Fibroblast of gingiva (primary cell): ENCODE measurements around the gene GRM7.

Source experiments
- DNase-seq: peaks from one replicate; pipeline ENCODE4 v3.0.0-alpha.2; 2011; ENCODE audit warnings: low read depth

GRM7 gene

GRCh38 chr3:6971933-6972332, 111.0 kb downstream of the GRM7 start:
- no peak for DNase-seq

DNA sequence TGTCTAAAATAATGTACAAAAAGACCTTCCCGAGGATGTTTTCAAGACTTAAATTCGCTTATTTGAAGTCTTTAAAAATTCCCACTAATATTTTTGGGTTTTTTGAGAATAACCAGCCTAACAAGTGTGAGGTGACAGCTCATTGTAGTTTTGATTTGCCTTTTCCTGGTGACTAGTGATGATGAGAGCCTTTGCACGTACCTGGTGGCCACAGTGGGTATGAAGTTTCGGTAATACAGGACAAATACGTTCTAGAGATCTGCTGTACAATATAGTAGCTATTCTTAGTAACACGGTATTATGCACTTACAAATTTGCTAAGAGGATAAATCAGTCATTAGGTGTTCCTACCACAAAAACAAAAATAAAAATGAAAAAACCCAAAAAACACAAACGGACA, 124.9 kb downstream of the GRM7 start:
- DNase-seq: no peak

DNA sequence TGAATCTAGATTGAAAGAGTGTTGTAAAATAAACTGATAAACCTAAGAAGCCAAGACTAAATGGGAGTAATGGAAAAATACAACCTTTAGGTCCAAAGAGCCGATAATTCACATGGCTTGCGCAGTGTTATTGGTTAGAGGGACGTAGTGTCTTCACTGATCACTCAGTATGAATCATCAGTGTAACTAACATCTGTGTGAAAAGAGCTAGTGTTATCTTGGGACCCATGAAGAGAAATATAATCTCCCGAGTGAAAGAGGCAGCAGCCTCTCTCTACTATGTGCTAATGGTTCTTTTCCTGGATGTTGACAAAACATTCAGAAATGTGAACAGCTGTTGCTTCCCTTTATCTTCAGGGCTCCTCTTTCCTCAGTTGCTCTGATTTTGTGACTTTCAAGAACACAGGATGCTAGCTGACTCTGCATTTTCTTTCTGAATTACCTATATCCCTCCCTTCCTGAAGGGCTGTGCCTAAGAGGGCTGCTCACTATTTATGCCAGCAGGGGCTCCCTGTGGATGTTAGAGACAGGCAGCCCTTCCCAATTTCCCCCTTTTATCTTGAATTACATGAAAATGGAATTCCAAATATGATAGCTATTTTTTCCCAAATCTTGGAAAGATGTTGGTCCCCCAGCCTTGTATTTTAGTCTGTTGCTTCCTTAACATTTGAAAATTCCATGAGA, 128.8 kb downstream of the GRM7 start:
- DNase-seq: no peak

GRCh38 chr3:6994081-6994668, 133.3 kb downstream of the GRM7 start:
- DNase-seq: no peak

GRCh38 chr3:7000501-7000900, 139.6 kb downstream of the GRM7 start:
- DNase-seq: no peak

DNA sequence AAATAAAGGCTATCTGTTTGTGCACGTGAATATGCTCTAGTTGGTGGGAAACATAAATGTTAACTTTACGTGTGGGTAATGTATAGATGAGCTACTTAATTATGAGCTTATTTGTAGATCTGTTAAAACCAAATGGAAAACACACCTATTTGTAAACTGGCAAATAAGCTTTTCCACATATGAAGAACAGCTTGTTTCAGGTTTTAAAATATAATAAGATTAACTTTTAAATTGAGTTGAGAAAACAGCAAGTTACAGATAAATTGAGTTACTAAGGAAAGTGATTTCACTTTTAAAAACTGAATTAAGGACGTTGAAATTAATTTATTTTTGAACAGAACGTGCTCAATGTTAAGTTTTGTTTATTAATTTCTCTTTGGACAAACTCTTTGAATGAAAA, 140.5 kb downstream of the GRM7 start:
- DNase-seq: no peak

GRCh38 chr3:7015683-7016440, 154.9 kb downstream of the GRM7 start:
- no peak for DNase-seq

DNA sequence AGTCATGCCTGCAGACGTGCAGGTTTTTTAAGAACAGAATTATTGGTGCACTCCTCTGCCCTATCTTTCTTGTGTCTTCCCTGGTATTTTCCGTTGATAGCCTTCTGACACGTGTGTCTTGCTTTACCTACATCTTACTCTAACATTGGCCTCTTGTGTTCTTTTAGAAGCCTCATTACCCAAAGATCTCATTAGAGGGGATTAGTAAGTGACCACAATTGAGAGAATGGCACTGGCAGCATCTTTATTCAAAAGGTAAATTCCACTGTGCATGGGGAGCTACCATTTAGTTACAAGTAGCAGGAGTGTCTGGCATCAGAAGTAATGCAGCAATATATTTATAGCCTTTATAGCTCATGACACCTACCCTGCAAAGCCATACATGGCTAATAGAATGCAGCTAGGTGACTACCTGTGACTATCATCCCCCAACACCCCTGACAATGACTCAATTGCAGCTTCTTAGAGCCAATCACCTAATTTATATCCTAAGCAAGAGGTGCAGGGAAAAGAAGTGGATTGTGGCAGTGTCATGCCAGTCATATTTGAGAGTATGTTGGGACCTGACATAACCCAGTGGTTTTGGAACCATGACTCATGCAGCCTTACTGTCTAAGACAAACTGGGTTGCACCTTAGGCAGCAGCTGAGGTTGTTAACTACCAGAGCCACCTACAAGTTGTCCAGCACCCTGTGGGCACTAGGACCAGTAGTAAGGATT, 164.8 kb downstream of the GRM7 start:
- DNase-seq: no peak

DNA sequence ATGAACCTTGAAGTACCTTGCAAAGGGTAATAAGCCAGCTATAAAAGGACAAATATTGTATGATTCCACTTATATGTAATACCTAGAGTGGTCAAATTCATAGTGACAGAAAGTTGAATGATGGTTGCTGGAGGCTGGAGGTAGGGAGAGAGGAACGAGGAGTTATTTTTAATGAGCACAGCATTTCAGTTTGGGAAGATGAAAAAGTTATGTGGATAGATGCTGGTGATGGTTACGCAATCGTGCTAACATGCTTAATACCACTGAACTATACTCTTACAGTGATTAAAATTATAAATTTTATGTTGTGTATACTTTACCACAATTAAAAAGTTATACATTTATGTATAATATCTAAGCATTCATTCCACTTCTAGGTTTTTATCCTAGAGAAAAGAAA, 168.6 kb downstream of the GRM7 start:
- DNase-seq: no peak

GRCh38 chr3:7038394-7038793, 177.5 kb downstream of the GRM7 start:
- no peak for DNase-seq

- no peak for DNase-seq
Measured at GRCh38 chr3:7062714-7063113, 201.8 kb downstream of the GRM7 start.

DNA sequence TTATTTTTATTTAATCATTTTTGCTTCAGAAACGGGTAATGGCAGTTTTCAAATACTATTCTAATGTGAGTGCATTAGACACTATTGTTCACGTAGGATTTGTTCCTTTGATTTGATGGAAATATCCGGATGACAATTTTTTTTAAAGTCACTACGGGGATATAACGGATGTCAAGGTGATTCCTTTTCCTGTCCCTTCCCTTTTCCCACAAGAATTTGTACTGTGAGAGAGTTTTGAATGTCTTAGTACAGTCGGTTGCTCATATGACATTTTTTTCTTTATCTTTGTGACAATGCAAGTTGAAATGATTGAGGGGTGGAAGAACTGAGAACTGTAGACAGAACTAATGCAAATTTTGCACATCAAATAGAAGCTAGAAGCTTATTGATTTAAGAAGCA, 209.5 kb downstream of the GRM7 start:
- DNase-seq: no peak

GRCh38 chr3:7074217-7074616, 213.3 kb downstream of the GRM7 start:
- no peak for DNase-seq

DNA sequence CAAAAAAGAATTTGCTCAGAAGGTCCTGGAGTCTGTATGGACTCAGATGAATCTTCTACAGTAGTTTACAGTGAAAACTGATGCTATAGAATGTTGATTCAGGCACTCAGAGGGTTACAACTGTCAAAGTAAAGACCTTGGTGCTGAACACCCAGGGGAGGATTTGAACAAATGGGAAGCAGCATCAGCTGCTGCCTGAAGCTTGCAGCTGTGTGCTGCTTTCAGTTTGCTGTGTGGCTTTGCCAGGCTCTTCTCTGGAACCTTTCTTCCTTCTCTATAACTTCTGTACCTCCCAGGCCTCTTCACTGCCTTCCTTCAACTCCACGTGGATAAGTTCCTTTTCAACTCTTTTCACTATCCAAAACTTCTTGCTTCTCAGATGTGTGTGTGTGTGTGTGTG, 214.2 kb downstream of the GRM7 start:
- no peak for DNase-seq

DNA sequence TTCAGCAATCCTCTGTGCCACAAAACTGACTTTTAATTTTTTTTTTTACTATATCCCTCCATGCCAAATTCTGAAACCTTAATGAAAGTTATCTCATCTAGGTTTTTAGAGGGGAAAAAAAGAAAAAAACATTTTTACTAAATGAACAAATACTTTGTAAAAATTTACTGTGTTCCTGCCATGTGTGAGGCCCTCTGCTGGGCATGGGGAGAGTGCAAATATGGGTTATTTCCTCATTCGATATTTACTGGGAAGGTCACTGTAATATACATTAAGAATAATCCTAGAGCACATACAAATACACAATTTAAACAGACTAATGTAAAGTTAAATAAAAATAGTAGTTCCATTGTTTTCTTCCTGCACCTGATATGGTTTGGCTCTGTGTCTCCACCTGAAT, 215.0 kb downstream of the GRM7 start:
- DNase-seq: no peak

DNA sequence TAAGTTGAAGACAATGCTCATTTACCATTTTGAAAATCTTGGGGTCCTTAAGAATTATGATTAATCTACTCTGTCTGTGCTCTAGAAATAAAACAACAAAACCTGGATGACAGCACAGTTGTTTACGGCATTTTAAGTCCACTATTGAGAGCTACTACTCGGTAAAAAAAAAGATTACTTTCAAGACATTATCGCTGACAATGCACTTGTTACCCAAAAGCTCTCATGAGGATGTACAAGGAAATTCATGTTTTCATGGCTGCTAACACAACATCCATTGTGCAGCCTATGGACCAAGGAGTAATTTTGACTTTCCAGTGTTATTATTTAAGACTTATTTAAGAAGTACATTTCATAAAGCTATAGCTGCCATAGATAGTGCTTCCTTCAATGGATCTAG, 221.3 kb downstream of the GRM7 start:
- no peak for DNase-seq

- no peak for DNase-seq
Measured at GRCh38 chr3:7086417-7086816, 225.5 kb downstream of the GRM7 start.

DNA sequence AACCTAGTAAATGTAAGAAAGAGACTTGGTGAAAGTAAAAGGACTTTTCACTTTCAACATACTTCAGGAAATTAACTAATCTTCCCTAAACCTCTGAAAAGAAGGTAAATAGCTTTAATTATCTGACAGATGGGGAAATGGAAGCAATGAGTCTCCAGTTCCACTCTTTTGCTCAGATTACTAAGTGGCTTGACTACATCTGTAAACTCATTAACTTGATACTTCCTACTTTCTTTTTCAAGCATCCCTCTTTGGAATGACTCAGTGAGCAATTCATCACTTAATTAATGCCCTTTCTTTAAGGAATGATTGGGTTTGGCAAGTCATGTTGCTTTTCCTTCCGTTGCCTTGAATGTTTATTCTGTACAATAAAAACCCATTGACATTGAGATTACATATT, 234.2 kb downstream of the GRM7 start:
- no peak for DNase-seq

DNA sequence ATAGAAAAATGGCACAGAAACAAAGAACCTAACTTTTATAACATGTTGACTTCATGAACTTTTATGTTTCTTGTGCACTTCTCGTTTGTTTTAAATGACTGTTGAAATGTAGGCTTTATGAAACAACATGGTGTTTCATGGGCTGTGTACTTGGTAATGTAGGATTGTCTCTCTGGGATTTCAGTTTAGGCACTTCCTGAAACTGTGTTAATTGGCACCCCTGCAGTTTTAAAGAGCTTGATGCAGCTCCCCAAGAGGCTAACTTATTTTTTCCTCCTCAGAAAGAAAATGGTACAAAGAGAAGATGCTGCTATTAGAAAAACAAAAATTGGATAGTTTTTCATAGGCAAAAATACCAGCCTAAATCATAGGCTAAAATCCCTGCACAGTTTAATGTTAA, 239.2 kb downstream of the GRM7 start:
- no peak for DNase-seq

GRCh38 chr3:7106635-7107034, 245.7 kb downstream of the GRM7 start:
- DNase-seq: no peak

- no peak for DNase-seq
Measured at GRCh38 chr3:7112523-7113056, 251.7 kb downstream of the GRM7 start.

DNA sequence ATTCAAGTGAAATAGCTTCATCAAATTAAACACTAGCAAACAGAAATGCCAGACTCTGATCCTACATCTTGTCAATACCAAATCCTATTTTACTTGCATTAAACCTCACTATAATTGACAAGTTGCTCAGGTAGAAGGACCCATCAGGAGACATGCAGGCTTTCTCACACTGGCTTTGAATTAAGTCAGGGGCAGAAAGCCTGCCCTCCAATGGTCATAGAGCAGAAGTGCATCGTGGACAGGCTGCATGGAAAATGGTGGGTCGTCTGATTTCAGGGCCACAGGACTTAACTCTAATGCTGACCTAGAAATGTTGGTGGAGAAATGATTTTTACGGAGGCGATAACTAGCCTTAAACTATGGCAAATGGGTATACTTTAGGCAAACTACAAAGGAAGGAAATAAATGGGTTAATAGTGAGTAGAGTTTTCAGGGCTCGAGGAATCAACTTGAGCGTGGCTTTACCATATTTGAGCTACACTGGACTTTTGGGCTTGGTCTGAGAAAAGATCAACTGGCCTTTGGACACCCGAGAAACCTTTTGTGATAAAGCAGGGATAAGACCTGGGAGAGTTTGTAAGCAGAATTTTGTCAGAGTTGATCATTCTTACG, 283.9 kb downstream of the GRM7 start:
- DNase-seq: no peak
